Stimulated activated CD4-positive, alpha-beta T cell treated with anti-CD3 and anti-CD28 coated beads, Interleukin-4, amount 100 ng/mL, for 4 hours (primary cell): Measurements from ENCODE around the gene MAP4K4.
A peak's percentile ranks its signal among the peaks of the same experiment; 100 is the strongest.

Experiments
- DNase-seq, 2 experiments: peaks; one replicate each; pipeline ENCODE4 v3.0.0-alpha.2; 2020

The MAP4K4 gene

DNA sequence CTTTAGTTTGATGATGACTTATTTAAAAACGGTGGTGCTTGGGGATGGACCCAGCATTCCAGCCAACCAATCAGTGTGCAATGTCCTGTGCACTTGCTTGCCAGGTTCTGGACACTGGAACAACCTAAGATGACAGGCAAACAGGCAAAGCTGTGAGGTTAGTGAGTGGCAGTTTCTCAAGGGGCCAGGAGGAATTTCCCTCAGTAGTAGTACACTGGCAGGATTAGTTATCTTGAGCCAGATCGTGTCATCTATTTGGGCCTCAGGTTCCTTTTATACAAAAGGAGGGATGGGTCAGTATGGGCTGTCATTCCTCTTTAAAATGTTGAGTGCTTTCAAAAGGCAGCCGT, 26.6 kb downstream of the MAP4K4 start:
- no peak for DNase-seq

DNA sequence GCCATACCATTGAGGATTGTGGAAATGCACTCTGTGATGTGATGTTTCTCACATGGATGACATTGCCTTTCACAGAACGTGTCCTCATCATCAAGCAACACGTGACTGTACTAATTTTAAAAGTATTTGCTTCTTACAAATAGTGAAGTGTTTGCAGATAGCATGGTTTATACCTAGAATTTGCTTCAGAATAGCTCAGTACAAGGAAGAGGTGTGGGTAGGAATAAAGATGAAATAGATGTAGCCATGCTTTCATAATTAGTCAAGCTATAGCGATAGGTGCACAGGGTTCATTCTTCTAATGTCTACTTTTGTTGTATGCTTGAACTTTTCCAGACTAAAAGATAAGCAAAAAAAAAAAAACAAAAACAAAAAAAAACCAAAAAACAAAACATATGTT, 27.5 kb downstream of the MAP4K4 start:
- DNase-seq, result no peak

DNA sequence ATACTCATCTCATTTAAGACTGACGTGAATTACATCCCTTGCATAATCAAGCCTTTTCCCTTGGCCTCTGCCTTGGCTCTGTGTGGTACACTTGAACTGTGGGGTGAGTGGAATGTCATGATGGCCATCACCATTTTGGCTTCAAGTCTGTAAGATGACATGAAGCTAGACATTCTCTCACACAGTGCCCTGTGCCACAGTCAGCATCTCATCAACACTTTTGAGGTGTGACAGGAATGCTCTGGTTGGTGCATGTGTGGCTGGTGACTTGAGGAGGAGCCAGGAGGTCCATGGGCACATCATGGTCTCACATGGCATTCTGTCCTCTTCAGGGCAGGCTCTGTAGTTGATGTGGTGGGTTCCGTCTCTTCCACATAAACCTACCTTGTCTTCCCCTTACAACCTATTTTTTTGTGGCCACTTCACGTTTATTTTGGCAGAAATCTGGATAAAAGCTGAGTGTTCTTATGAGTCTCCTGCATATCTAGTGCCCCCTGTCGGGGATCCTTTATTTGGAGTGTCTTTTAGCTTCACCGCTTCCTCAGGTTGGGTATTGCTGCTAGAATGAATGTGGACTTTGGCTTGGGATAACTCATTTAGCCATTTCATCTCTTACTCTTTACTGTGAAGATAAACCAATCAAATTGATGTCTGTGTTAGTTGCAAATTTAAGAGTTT, 28.1 kb downstream of the MAP4K4 start:
- no peak for DNase-seq

DNA sequence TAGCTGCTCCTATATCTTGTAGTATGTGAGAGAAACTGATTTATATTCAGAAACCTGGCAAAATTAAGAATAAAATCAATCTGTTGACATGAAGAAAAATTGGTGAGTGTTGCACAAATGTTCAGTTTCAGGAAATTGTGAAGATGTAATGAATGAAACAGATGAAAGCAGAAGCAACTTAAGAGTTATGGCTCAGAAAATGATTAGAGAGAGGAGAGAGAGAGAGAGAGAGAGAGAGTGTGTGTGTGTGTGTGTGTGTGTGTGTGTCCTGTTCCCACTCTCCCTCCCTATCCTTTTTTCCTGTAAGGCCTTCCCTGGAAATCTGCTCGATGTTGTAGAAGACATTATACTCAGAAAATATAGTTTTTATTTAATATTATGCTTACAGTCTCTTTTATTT, 31.4 kb downstream of the MAP4K4 start:
- DNase-seq, result no peak

DNA sequence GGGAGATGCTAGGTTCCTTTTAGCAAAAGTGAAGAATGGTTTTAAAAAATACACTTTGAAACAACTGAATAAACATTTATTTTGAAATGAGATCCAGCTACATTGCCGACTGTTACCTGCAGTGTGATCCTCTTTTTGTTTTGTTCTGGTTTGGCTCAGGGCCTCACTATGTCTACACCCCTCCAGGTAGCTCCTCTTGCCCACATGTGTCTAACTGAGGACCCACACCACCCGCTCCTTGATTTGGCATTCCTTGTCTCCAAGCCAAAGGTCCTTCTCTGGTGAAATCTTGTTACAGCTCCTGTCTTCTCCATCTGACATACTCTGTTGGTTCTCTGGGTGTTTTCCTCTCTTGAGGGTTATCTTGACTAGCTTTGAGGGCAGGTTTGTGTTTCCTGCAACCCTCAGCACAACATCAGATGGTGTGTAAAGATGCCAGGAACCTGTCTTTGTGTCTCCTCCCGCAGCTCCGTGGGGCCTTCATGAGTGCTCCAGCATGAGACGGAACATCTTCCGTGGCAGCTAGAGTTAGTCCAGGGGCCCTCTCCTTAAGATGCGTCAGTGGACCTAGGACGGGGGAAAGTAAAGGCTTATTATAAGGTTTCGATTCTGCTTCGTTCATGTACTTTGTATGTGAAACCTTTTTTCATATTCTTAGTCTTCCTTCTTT, 32.1 kb downstream of the MAP4K4 start:
- peak in 1 of 2 experiments; percentile 28 for DNase-seq

DNA sequence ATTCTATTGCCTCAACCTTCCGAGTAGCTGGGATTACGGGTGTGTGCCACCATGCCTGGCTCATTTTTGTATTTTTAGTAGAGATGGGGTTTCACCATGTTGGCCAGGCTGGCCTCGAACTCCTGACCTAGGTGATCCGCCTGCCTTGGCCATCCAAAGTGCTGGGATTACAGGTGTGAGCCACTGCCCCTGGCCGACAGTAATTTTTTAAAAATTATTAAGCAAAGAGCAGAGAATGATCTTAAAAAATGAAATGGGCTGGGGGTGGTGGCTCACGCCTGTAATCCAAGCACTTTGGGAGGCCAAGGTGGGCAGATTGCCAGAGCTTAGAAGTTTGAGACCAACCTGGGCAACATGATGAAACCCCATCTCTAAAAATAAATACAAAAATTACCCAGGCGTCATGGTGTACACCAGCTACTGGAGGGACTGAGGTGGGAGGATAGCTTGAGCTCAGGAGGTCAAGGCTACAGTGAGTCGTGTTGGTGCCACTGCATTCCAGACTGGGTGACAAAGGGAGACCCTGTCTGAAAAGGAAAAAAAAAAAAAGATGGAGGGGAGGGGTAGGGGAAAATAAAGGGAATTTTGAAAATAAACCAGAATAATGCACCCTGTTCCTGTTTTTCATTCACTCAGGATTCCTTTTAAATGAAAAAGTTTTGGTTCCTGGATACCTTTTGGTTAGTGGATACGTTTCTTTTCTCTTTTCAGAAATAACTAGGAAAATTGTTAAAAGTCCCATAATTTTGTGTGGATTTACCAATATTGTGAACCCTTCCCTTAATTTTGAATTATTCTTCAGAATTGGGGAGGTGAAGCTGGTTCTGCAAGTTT, 33.9 kb downstream of the MAP4K4 start:
- no peak for DNase-seq

DNA sequence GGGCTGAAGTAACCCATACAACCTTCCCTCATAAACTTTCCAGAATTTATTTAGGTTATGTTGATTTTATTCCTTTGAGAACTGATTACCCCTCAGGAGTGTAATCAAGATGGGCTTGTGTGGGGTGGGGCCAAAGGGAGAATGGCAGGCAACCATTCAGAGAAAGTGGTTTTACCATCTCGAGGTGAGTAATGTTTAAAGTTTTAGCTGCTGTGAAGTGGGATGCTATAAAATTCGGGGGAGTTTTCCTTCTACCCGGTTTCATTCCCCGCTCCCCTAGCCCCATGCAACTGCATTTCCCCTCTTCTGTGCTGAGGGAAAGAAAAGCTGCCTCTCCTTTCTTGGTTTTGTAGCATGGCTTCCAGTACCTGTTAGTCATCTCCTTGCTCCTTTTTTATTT, 34.7 kb downstream of the MAP4K4 start:
- no peak for DNase-seq

DNA sequence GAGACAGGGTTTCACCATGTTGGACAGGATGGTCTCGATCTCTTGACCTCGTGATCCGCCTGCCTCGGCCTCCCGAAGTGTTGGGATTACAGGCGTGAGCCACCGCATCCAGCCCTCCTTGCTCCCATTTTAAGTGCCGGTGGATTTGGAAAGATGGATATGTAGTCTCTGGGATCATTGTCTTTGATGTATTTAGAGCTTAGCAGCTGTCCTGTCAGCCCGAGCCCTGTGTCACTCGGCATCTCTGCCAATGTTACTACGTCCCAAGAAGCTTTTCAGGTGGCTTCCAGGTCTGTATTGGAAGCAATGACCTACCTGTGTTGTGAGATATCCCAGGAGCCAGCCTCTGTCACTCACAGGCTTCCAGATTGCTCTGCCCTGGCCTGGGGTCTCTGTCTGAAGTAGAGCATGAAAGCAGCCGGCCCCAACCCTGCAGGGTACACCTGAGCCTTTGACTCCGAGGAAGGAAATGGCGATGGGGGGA, 35.3 kb downstream of the MAP4K4 start:
- no peak for DNase-seq

DNA sequence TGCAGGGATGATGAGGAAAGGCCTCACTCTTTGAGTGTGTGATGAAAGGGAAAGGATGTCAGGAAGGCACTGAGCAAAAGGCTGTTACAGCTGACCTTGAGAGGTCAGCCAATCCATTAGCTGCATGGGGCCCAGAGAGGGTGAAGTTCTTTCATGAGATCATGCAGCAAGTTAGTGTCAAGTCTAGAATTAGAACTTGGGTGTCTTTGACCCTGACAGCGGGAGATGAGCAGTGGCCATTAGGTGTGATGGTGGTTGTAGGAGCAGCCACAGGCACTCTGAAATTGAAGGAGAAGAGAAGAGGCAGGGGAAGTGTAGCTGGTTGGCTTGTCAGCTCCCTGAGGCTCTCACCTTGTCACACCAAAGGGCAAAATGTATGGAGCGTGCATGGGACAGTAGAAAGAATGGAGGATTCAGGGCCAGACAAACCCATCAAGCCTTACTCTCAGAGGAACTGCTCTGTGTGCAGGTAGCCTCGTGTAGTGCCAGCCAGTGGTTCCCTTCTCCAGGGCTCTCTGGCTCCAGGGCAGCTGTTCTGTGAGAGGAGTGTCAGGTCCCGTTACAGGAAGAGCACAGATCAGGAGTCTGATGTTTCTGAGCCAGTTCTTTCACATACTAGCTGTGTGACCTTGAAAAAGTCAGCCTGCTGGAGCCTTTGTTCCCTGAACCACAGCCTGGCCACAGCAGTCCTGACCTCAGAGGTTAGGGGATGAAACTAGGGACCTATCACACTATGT, 35.9 kb downstream of the MAP4K4 start:
- DNase-seq, result no peak

DNA sequence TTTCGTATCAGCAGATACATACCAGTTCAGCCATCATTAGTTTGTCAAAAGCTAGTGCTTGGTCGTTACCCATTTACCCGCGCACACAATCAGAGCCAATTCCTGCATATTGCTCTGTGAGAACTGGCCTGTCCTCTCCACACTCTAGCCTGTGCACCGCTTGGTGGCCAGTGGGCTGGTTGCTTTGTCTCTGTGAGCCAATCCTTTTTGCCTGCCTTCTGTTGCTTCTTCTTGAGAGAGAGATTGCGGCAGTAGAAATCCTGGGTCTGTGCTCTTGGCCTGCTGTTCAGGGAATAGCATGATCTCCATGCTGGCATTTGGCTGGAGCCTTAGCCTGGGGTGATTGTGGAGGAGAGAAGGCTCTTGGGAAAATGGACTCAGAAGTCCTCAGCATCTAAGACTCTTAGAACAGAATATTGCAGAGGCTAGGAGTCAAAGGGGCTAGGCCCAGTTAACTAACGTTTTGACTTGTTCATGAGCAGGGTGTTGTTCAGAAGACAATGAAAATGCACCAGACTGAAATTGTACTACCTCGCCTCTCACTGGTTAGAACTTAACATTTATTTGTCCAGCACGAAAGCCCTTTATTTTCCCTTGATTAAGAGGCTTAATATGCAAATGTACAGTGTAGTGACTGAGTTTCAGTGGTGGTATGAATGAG, 37.1 kb downstream of the MAP4K4 start:
- DNase-seq, result no peak

DNA sequence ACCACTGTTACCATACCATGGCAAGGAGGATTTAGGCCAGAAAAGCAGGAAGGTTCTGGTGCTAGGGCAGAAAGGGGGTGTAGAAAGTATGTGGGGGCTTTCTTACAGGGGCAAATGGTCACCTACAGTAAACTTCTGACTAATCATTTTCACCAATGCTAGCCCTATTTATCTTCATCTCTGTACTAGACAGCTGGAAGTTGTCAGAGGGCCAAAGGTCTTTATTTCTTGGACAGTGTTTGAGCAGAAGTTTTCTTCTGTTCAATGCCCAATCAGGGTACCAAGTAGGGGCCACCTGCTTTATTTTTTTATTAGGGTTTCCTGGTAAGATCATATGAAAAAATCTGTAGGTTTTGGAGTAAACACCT, 37.6 kb downstream of the MAP4K4 start:
- DNase-seq, result no peak

DNA sequence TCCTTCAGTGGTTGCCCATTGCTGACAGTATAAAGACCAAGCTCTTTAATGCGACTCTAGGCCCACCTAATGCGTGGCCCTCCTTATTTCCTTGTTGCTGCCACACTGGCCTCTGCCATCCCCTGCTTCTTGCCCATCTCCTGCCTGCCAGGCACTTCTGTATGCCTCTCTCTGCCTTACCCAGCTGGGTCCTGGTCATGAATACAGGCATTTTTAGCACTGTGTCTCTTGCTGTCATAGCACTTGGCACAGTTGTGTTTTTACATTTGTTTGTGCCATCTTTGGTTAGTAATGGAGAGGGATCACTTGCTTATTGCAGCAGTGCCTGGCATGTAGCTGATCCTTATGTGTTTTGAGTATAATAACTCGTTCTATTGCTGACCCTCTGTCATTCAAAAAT, 38.7 kb downstream of the MAP4K4 start:
- DNase-seq, result no peak

DNA sequence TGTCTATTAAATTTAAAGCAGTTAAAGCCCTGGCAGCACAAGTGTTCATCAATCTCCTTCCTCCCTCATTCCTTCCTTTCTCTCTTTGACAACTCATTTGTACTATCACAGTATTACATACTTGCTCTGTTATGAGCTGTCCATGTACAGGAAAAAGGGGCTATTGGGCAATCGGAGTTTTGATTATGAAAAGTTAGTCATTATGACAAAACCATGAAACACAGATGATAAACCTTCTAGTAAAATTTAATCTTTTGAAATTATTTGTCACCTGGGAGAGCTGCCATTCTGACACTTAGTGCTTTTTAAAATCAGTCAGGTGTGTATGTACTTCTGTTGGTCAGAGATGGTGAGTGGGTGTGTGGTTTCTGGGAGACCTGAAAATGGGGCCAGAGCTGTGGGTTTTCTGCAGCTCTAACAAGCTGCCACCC, 39.4 kb downstream of the MAP4K4 start:
- no peak for DNase-seq

DNA sequence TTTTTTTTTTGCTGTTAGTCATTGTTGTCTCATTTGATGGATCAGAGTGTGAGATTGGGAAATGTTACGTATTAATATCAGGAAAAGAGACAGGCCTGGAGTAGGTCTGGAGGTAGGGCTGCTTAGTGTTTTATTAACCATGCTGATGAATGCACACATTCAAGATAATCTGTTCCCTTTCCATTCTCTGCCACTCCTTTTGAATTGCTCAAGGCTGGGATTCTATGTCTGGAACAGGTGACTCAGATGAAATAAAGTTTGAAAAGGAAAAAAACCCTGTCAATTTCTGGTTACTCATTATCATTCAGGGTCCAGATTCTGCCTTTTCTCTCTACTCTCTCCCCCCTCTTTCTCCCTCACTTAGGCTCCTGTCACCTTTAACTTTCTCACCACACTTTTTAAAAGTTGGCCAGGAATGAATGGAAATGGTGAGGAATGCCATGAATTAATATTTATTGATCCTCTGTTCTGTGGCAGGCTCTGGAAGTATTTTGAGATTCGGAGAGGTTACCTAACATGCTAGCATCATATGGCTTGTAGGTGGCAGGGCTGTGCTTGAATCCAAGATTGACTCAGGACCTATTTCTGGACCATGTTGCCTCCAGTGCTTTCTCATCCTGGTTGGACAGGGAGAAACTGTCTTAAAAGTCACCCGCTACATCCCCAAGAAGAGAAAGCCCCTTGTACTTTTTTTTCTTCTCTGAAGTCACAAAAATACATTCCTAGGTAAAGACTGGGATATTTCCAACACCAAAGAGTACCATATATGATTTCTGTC, 40.2 kb downstream of the MAP4K4 start:
- DNase-seq, result no peak

DNA sequence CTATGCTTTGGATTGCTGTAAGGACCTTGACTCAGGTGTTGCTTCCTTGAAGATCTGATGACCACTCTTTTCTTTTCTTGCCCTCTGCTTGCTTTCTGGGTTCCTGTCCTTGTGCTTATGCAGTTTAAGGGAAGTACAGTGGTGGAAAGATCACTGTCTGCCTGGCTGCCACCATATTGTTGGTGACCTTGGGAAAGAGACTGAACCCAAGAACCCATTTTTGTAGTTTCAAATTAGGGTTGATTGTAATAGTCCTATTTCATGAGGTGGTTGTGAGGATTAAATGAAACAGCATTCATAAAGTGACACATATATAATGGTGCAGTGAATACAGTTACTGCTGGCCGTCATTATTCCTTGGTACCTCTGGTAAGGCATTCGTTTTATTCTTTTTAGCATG, 41.1 kb downstream of the MAP4K4 start:
- no peak for DNase-seq

DNA sequence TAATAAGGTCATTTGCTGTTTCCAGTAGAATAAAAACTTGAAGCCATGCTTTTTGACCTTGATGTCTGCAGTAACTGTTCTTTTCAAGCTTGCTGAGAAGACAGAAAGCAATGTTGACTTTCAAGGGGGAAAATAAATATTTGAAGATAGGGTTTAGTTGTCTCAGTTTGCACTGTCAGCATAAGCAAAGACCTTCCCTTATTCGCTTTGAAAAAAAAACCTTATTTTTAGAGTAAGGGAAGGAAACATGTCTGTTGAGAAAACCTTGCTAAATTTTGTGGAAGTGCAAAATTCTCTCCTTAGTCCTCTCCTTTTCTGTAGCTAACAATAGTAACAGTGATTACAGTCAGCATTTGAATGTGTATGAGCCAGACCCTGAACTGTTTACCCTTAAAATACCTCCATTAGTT, 43.1 kb downstream of the MAP4K4 start:
- no peak for DNase-seq

DNA sequence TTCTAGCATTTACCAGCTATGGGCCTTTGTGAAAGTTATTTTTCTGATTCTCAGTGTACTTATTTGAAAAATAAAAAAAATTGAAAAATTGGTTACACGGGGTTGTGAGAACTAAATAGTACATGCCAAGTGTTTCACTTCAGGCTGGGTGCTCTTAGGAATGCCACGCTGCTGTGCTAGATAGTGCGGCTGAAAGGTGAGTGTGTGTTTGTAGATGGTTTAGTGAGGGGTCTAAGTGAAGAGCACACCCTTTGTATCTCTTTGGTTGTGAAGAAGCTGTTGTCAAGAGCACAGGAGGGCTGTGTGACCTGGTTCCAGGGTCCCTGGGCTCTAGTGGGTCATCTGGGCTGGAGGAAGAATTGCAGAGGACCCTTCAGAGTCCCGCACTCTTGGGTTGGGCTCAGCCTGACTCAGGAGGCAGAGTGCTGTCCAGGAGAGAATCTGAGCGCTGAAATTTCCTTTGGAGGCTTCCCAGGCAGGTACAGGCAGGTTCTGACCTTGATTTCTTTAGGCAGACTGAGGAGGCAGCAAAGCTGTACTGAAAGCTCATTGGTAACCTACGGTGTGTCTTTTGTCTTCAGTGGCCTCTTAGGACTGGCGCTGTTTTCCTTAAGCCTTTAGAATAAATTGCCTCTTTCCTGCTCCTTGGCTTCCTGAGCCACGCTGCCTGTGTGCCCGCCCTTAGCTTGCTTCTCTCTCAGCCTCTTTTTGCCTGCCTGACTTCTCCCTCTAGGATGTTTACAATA, 44.4 kb downstream of the MAP4K4 start:
- no peak for DNase-seq

DNA sequence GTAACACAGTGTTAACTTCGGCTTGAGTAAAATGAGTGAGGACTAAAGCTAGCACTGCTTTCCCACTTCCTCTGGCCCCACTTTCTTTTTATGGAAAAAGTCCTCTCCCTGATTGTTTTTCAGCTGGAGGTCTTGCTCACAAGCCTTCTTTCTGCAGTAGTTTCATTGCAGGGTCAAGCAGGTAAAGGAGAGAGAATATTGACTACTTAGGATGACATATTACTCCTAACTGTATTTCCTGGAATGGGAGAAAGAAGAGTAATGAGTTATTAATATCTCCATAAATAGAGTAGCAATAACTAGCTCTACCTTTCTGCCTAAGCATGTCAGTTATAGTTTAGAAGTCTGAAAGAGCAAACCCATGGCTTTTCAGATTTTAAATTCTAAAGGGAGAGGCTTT, 45.0 kb downstream of the MAP4K4 start:
- no peak for DNase-seq

DNA sequence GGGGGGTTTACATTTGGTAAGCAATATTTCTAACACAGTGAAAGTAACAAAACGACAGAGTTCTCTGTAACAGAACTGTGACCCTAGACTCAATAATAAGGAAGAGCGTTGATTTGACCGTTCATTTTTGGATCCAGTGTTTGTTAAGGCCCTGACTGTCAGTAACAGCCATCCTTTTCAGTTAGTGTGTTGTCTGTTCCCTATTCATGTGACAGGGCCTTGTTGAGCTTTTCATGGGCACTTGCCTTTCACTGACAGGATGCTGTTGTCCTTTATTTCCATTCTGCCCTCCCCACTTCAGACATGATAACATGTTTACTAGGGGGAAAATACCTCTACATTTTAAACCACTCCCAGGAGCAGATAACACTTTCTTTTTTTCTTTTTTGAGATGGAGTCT, 45.8 kb downstream of the MAP4K4 start:
- DNase-seq, result no peak

DNA sequence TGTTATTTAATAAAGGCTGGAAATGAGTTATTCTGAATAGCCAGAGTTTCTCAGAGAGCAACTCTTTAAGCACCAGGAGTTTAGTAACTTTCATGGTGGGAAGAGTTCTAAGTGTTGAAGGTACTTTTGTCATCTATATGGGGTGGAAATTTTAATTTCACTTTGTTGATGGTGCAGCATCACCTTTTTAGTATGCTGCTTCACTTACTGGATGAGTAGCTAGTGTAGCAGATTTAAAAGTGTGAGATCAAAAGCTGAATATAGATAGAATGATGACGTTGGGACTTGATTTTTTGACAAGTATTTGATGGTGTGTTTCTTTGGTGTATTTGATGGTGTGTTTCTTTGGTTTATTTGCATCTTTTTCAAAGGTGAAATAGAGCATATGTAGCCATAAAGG, 47.3 kb downstream of the MAP4K4 start:
- no peak for DNase-seq
